ENCODE results near the gene FUBP3.

DNA sequence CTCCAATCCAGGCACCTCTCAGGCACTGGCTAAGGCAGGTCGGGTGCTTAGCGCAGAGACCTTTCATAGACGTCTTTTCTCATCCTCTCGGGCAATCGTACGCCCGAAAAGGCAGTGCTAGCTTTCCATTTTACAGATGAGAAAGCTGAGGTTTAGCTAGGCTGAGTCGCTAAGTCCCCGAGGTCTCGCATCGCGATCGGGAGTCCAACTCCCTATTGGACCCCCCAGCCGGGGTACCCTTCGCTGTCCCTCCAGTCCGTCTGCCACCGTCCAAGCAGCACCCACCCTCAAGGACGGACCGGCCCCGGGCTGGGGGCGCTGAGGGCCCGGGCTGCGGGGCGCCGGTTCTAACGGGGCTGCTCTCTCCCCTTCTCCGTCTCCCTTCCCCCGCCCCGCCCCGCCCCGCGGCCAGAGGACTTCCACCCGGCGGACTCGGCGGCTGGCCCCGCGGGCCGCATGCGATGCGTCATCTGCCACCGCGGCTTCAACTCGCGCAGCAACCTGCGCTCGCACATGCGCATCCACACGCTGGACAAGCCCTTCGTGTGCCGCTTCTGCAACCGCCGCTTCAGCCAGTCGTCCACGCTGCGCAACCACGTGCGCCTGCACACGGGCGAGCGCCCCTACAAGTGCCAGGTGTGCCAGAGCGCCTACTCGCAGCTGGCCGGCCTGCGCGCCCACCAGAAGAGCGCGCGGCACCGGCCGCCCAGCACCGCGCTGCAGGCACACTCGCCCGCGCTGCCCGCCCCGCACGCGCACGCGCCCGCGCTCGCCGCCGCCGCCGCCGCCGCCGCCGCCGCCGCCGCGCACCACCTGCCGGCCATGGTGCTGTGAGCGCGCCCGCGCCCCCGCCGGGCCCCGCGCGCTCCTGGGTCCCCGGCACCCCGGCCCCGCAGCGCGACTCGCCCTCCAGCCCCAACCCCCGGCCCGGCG, 101.7 kb downstream of the FUBP3 start:
- TF ChIP-seq, protein P1, sequence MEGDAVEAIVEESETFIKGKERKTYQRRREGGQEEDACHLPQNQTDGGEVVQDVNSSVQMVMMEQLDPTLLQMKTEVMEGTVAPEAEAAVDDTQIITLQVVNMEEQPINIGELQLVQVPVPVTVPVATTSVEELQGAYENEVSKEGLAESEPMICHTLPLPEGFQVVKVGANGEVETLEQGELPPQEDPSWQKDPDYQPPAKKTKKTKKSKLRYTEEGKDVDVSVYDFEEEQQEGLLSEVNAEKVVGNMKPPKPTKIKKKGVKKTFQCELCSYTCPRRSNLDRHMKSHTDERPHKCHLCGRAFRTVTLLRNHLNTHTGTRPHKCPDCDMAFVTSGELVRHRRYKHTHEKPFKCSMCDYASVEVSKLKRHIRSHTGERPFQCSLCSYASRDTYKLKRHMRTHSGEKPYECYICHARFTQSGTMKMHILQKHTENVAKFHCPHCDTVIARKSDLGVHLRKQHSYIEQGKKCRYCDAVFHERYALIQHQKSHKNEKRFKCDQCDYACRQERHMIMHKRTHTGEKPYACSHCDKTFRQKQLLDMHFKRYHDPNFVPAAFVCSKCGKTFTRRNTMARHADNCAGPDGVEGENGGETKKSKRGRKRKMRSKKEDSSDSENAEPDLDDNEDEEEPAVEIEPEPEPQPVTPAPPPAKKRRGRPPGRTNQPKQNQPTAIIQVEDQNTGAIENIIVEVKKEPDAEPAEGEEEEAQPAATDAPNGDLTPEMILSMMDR (IDR thresholded peaks at IDR 0.05) = no peak
- TF ChIP-seq ZFX (IDR thresholded peaks at IDR 0.05; ENCODE audit: borderline replicate concordance) = no peak
